Stimulated activated CD8-positive, alpha-beta memory T cell treated with anti-CD3 and anti-CD28 coated beads, Interleukin-12 subunit alpha, Interleukin-12 subunit beta, amount 100 ng/mL, for 24 hours (primary cell): Measurements from ENCODE around the gene ZFYVE21.

Experiments used
- DNase-seq: peaks from one replicate; pipeline ENCODE4 v3.0.0-alpha.2; 2020; ENCODE audit errors: extremely low read depth

The ZFYVE21 gene

DNA sequence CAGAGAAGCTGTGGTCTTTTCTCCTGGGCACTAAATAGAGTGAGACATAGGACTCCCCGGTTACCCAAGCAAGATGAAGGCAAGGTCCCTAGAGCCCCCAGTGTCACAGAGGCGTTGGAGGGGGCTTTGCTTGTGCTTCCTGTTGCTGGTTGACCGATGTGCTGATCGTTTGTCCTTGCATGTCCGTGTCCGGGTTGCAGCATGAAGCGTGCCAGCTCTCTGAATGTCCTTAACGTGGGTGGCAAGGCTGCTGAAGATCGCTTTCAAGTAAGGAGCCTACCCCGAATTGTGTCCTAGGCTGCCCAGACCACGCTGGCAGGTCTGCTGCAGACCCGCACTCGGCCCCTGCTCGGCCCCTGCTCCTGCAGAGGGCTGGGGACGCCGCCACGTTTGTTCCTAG lies 23.5 kb upstream of the ZFYVE21 start:
- no peak for DNase-seq

- DNase-seq = no peak
Observed at GRCh38 chr14:103692871-103693270, 22.7 kb upstream of the ZFYVE21 start.

DNA sequence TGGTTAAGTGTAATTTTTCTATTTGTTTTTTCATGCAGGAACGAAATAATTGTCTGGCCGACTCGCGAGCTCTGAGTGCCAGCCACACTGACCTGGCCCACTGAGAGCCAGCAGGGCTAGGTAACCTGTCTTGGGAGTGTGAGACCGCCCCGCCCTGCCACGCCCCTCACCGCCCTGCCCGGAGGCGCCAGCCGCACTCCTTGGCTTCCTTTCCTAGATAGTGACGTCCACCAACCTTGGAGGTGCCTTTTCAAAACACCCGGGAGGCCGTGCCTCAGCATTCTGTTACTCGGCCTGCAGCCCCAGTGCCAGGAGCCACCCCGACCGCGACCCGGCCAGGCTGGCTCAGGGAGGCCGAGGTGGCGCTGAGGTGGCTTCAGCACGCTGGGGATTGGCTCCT lies 22.1 kb upstream of the ZFYVE21 start:
- DNase-seq = no peak

DNA sequence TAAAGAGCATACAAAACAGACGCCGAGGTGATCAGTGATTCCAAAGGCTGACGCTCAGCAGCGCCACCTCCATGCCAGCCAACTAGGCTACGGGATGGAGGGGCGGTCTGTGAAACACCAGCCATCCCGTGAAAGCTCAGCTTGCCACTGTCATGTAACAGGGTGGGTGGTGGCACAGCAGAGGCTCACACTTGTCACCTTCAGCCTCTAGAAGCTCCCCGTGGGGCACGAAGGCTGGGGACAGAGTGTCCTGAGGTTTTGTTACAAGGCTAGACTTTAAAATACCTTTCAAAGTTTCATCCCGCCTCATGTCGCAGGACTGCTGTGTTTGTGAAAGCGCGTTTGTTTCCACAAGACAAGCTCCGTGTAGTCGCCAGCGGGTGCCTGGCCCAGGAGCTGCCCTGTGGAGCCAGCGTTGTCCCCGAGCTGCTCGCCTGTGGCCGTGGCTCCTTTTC lies 21.0 kb upstream of the ZFYVE21 start:
- DNase-seq = no peak

- DNase-seq = no peak
Observed at GRCh38 chr14:103695296-103696069, 20.1 kb upstream of the ZFYVE21 start.

DNA sequence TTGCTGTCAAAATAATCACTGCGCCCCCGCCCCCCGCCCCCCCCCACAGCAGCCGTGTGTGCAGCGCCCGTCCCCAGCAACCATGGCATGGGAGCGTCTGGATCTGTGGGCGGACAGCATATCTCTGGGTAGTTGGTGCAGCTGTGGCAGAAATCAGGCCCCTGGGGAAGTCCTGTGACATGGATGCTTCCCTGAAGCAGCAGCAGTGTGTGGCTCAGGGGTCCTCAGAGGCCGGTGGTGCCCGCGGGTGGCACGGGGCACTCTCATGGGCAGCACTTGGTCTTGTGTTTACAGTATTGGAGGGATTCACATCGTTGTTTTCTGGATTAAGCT lies 19.6 kb upstream of the ZFYVE21 start:
- no peak for DNase-seq

DNA sequence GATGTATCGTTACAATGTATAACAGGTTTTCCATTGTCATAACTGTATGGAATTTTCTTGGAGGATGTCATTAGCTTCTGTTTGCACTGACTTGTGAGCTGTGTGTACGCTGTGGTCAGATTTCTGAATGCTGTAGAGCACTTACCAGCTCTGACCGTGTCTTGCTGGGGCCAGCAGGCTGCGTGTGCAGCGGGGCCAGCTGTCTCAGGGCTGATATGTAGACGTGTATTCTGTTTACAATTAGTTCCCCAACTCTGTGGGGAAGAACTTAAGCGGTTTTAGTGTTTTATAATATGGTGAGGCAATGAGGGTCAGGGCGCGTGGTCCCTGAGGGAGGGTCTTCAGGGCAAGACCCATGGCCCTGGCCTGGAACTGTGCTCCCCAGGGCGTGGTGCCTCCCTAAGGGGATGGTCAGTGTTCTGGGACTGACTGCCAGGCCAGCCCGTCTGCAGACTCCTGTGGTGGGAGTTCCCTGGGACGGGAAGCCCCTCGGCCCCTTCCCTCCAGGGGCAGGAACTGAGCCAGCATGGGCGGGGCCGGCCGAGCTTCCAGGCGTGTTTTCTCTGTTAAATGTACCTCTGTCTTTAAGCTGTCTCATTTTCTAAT lies 19.0 kb upstream of the ZFYVE21 start:
- no peak for DNase-seq

GRCh38 chr14:103697206-103697602 lies 18.4 kb upstream of the ZFYVE21 start:
- DNase-seq = no peak

DNA sequence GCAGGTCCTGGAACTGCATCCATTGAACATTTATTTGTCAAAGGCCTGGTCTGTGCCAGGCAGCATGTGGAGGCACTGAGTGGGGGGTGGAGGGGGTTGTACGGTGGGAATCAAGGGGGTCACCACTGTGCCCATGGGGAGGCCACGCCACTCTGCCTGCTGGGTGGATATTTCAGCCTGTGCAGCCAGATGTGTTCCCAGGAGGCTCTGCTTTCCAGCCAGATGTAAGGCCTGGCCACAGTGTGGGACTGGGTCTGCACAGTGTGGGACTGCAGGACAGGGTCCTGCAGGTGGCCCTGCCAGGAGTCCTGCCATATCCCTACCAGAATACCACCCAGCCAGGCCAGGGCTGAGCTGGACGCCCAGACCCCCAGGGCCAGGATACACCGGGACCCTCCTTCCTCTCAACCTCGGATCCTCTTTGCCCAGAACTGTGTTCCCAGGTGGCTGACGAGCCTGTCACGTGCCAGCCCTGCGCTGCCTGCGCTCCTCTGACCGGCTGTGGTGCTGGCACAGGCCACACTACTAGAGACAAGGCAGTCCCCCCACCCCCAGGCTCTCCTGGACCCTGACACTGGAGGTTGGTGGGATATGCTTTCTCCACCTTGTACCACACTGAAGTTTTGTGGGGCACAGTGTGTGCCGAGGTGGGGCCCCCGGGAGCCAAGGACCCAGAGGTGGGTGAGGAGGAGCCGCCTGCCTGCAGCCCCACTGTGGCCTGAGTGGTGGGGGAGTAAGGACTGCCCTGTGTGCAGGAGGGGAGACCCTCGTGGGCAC lies 17.8 kb upstream of the ZFYVE21 start:
- no peak for DNase-seq

DNA sequence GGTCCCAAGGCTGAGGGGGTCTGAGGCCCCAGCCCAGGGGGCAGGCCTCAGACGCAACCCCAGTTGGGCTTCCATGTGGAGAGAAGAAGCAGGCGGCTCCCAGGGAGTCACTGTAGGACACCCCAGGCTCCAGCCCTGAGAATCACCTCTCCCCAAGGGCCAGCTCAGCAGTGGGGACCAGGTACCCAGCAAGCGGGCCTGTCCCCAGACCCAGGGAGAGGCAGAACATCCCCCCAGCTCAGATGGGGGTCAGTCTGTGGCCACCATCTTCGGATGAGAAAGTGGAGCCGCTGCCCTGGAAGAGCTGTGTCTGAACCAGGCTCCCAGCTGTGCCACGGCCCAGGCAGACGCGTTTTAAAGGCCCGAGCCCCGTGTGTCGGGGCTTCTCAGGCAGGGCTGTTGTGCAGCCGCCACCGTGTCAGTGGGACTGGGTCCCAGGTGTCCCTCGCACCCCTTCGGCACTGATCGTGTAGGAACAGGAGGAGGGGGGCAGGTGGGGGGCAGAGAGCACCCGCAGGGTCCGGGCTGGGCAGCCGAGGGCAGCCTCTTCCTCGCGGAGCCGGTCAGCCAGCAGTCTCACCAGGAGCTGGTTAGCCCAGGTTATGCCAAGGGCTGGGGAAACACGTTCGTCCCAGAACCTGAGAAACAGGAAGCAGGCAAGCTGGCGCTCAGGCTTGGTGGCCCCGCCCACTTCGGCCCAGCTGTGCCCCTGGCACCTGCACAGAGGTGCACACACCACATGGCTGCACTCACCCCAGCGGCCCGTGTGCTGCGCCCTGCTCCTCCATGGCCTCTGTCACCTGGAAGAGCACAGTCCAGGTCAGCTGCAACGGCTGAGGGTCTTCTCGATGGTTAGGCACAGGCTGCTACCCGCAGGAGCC lies 17.0 kb upstream of the ZFYVE21 start:
- DNase-seq = no peak

DNA sequence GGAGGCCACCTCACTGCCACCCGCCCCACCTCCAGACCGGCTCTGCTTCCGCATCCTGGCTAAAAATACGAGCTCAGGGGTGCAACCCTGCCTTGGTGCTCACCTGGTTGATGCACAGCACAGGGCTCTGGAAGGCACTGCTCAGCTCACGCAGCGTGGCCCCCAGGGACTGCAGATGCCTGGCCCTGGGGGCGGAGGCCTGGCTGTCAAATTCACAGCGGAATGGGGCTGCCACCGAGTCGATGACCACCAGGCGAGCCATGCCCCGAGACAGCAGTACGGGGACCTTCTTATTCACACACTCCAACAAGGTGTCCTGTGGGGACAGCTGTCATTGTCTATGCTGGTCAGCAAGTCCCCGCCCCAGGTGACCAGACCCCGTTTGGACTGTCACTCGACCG lies 16.3 kb upstream of the ZFYVE21 start:
- no peak for DNase-seq

DNA sequence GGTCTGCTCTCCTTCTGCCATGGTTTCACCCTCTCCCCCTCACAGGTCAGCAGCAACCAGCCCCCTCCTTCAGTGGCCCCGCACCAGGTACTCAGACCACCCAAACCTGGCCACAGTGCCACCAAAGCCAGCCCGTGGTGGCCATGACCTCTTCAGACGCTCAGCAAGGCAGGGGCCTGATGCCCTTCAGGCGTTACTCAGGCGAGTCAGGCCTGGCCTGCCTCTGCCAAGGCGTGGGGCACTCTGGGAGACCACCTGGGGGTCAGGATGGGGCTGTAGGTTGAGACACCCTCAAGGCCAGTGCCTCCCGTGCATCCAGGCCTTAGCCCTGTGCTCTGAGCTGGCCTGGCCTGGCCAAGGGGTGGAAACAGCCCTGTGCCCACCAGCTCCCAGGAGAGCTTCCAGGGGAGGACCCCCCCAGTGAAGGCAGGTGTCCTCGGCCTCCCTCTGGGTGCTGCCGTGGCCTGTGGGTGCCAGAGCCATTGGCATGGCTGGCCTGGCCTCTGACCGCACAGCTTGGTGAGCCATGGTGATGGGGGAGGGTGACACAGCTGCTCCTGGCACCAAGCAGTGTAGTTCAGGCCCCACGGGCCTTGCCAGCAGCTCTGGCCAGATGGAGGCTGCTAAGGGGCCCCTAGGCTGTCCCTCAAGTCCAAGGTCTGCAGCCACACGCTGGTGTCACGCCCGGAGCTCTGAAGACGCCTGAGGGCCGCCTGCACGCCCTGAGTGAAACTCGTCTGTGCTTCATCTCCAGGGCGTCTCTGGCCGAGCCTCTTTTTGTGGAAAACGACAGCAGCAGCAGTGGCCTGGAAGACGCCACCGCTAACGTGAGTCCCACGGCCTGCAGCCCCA lies 15.5 kb upstream of the ZFYVE21 start:
- DNase-seq = no peak

DNA sequence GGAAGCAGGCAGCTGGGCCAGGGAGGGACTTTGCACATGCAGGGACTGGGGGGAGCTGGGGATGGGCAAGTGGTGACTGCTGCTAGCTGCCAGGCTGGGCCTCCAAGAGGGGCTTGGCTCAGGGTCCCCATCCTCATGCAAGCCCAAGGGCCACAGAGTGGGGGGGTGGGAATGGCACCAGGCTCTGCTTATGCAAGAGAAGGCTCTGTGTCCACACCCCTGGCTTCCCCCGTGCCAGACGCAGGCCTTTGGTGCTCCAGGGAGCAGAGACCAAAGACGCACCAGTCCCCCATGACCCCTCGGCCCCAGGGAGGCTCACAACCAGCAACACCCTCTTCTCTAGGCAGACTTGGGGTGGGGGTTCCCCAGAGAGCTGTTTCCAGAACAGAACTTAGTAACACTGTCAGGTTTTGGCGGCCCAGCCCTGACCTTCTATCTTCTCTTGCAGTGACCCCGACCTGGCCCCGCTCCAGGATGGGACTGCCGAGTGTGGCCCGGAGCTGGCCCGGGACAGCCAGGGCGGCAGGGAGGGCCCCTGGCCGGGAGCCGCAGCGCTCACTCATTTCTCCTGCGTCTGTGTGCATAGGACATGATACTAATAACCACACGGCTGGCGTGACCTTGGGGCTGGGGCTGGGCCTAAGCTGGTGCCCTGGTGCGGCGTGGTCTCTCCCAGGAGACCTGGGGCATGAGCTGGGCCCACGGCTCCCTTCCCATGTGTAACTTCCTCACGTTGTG lies 14.7 kb upstream of the ZFYVE21 start:
- DNase-seq = no peak

DNA sequence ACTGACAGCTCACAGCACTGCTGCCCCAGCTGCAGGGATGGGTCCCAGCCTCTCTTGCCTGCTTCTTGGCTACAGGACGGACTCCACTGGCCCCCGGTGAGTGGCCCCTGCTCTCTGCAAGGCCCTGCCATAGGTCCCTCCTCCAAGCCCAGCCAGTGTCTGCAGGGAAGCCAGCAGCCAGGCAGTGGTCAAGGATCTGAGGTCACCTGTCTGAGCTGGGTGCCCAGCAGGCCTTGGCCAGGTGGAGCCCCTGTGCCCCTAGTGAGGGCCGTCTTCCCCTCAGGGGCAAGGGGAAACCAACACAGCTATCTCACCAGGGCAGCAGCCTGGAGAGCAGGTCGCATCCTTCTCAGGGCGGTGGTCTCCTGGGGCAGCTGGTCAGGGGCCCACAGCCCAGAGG lies 13.5 kb upstream of the ZFYVE21 start:
- DNase-seq = no peak

DNA sequence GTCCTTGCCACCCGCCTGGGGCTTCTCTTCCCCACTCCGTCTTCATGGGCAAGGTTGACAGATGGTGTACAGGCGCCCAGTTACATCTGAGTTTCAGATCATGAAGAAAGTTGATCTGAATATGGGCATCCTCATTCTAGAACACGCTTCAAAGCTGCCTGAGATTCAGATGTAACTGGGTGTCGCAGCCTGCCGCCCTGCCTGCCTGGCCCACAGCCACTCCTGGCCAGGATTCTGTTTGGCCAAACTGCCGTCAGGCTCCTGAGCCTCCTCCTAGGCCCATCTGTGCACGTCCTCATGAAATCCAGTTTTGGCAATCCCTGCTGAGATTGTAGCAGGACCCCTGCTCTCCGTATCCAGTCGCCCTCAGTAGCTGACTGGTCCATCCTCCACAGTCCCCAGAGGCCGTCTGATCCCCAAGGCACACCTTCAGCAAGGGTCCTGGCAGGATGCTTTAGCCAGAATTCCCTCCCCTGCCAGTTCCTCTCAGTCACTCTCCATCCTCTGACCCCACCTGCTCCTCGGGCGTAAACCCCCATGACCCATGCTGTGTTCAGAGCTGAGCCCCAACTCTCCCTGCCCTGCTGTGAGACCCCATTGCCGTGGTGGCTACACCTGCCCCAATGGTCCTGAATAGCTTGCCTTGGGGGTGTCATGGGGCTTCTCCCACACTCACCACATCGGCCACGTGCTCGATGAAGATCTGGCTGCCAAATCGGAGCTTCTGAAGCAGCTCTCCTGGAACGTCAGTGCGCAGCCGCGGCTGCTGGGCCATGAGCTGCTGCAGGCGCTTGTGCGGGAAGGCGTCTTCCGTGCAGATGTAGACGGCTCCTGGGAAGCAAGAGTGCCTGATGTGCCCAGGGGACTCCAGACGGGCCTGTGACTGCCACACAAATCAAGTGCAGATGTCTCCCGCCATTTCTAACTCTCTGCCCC lies 12.8 kb upstream of the ZFYVE21 start:
- no peak for DNase-seq

- no peak for DNase-seq
Observed at GRCh38 chr14:103703433-103704385, 11.9 kb upstream of the ZFYVE21 start.

- no peak for DNase-seq
Observed at GRCh38 chr14:103704708-103705107, 10.9 kb upstream of the ZFYVE21 start.

DNA sequence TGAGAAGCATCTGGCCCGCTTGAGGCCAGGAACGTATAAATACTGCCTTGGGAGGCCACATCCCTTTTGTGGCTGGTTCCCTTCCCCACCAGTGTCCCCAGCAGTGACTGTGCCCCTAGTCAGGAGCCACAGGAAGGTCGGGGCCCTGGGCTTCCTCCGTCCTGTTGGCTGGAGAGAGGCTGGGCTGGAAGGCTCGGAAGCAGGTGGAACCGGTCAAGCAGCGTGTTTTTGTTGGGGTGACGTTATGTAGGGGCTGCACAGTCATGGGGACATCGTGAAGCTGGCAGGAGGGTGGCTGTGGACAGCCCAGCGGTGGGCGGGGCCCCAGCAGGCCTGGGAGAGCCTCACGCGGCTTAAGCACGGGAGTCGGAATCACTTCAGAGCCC lies 10.5 kb upstream of the ZFYVE21 start:
- DNase-seq = no peak
